Right cardiac atrium (tissue), 5 donors: Measurements from ENCODE around the gene RHOH. TPM values are rescaled to one million over a fixed set of nuclear protein-coding genes. Genes with fewer than 3 reads are reported as not detected.

ENCODE experiments used
- ATAC-seq, 2 donors: fragments of 200-7000 bp; cut with Tn5 transposase; one replicate each; pipeline versions ENCODE4 v1.8.0 to v1.9.1; 2020; ENCODE audit warnings: moderate library complexity in 2 of 2, mild to moderate bottlenecking in 1 of 2
- DNase-seq, 3 donors: peaks; one replicate each; pipeline ENCODE4 v3.0.0-alpha.2; 2020
- H3K27ac ChIP-seq: one replicate; pipeline ENCODE4 v1.5.1; 2013; ENCODE audit warnings: mild to moderate bottlenecking, low read length, control low read depth, moderate library complexity
- H3K27me3 ChIP-seq: one replicate; pipeline ENCODE4 v1.6.1; 2013; ENCODE audit not compliant: control insufficient read depth, insufficient read depth
- H3K4me1 ChIP-seq: one replicate; pipeline ENCODE4 v1.6.1; 2013; ENCODE audit warnings: low read length; ENCODE audit not compliant: control insufficient read depth, insufficient read depth
- H3K4me3 ChIP-seq: one replicate; pipeline ENCODE4 v1.5.1; 2013; ENCODE audit warnings: low read length, control low read depth
- H3K9me3 ChIP-seq: one replicate; pipeline ENCODE4 v1.6.1; 2013; ENCODE audit warnings: low read length; ENCODE audit not compliant: control insufficient read depth
- WGBS: extraction: QIAGEN DNeasy Blood & Tissue Kit; methylation state at CpG from one replicate; pipeline ENCODE4 v1.1.7; 2013; 5-methylcytosine and 5-hydroxymethylcytosine counted together
- intact Hi-C, 4 donors: fragments of 100-400 bp; cut with DNase I; formaldehyde crosslinking; loops; one replicate each; pipeline versions ENCODE4 v1.11.0 to v1.14.0; 2022 to 2023
- polyA plus RNA-seq: library from polyadenylated mRNA; stranded (reverse); fragments of 200-250 nt; gene quantifications from one replicate; pipeline ENCODE4 v1.2.3, GENCODE V29; 2013
- total RNA-seq, 4 donors: library from RNA; stranded (reverse); fragmentation: NEBNext Ultra II Directional; extraction: Animal tissue kit (Norgen Biotek cat#: 25700); gene quantifications; one replicate each; pipeline ENCODE4 v1.2.1, GENCODE V29; 2021
- donor health status: healthy with polysubstance abuse.
- donor health status: DM: no; HTN: yes; CAD: no.
- donor health status: DM: no; HTN: no; CAD: no.
- donor health status: DM: no; HTN: yes; CAD: no; lungs with severe emphysema.
- donor health status: DM: yes; HTN: yes; CAD: no.

Gene RHOH
- total and polyA plus RNA-seq, 5 donors, result 0.07 to 1.0 (median 0.37) TPM

GRCh38 chr4:40173470-40173875 is 23.4 kb upstream of the RHOH start:
- Histone ChIP-seq H3K9me3 (no peaks in the 10 kb centered on the region), H3K4me3 (no peak overlapping the region), H3K27me3 (no peaks in the 10 kb centered on the region), H3K27ac (no peak overlapping the region), H3K4me1 (no peaks in the 10 kb centered on the region)
- WGBS, result 50% methylated on average over 4 of the region's 4 CpGs
- DNase-seq (no peak), ATAC-seq (no peak)
- intact Hi-C loops, result no loop called here

- no peaks in the 10 kb centered on the region for H3K9me3 ChIP-seq
- no peaks in the 10 kb centered on the region for H3K4me1 ChIP-seq
- ATAC-seq, result no peak
- intact Hi-C loops, result no loop called here
- H3K27ac ChIP-seq, result no peak overlapping the region
- DNase-seq, result no peak
- no peak overlapping the region for H3K4me3 ChIP-seq
- WGBS, result 48% methylated on average over 10 of the region's 10 CpGs
- no peaks in the 10 kb centered on the region for H3K27me3 ChIP-seq
Observed at GRCh38 chr4:40176602-40177001, 20.2 kb upstream of the RHOH start.

GRCh38 chr4:40177591-40177990 is 19.2 kb upstream of the RHOH start:
- Histone ChIP-seq H3K4me3 (no peak overlapping the region), H3K9me3 (no peaks in the 10 kb centered on the region), H3K27ac (no peak overlapping the region), H3K4me1 (no peaks in the 10 kb centered on the region), H3K27me3 (no peaks in the 10 kb centered on the region)
- WGBS, result 78% methylated on average over 2 of the region's 2 CpGs
- no peak for DNase-seq
- no peak for ATAC-seq
- intact Hi-C loops, result no loop called here

GRCh38 chr4:40178672-40179071 is 18.2 kb upstream of the RHOH start:
- intact Hi-C loops, result no loop called here
- ATAC-seq (no peak), DNase-seq (no peak)
- H3K9me3 ChIP-seq, result no peaks in the 10 kb centered on the region
- no peak overlapping the region for H3K27ac ChIP-seq
- H3K4me3 ChIP-seq, result no peak overlapping the region
- H3K4me1 ChIP-seq, result no peaks in the 10 kb centered on the region
- 56% methylated on average over 5 of the region's 5 CpGs for WGBS
- no peaks in the 10 kb centered on the region for H3K27me3 ChIP-seq

- H3K27me3 ChIP-seq, result no peaks in the 10 kb centered on the region
- no peak overlapping the region for H3K4me3 ChIP-seq
- no peaks in the 10 kb centered on the region for H3K9me3 ChIP-seq
- DNase-seq, result no peak
- no peak for ATAC-seq
- no peak overlapping the region for H3K27ac ChIP-seq
- WGBS, result 94% methylated on average over 1 of the region's 1 CpG
- intact Hi-C loops, result no loop called here
- no peaks in the 10 kb centered on the region for H3K4me1 ChIP-seq
Observed at GRCh38 chr4:40179360-40179759, 17.5 kb upstream of the RHOH start.

GRCh38 chr4:40180356-40180755 is 16.5 kb upstream of the RHOH start:
- DNase-seq, result no peak
- Histone ChIP-seq H3K4me3 (no peak overlapping the region), H3K4me1 (no peaks in the 10 kb centered on the region), H3K27me3 (no peaks in the 10 kb centered on the region), H3K9me3 (no peaks in the 10 kb centered on the region), H3K27ac (no peak overlapping the region)
- WGBS, result 46% methylated on average over 1 of the region's 1 CpG
- ATAC-seq, result peak in 1 of 2 donors; percentile 46
- intact Hi-C loops, result no loop called here

- H3K4me1 ChIP-seq, result no peaks in the 10 kb centered on the region
- no peaks in the 10 kb centered on the region for H3K9me3 ChIP-seq
- no peak for DNase-seq
- intact Hi-C loops, result no loop called here
- H3K27me3 ChIP-seq, result no peaks in the 10 kb centered on the region
- ATAC-seq, result no peak
- WGBS, result 82% methylated on average over 4 of the region's 4 CpGs
- no peak overlapping the region for H3K27ac ChIP-seq
- no peak overlapping the region for H3K4me3 ChIP-seq
Observed at GRCh38 chr4:40182001-40182400, 14.8 kb upstream of the RHOH start.

GRCh38 chr4:40182954-40183353 is 13.9 kb upstream of the RHOH start:
- no peak for DNase-seq
- H3K9me3 ChIP-seq, result no peaks in the 10 kb centered on the region
- intact Hi-C loops, result no loop called here
- no peak overlapping the region for H3K27ac ChIP-seq
- no peaks in the 10 kb centered on the region for H3K27me3 ChIP-seq
- WGBS, result 92% methylated on average over 3 of the region's 3 CpGs
- H3K4me1 ChIP-seq, result no peaks in the 10 kb centered on the region
- ATAC-seq, result no peak
- H3K4me3 ChIP-seq, result no peak overlapping the region

GRCh38 chr4:40183615-40184411 is 13.0 kb upstream of the RHOH start:
- H3K27ac ChIP-seq, result no peak overlapping the region
- H3K4me3 ChIP-seq, result no peak overlapping the region
- no peaks in the 10 kb centered on the region for H3K27me3 ChIP-seq
- intact Hi-C loops, result no loop called here
- no peaks in the 10 kb centered on the region for H3K9me3 ChIP-seq
- ATAC-seq (no peak), DNase-seq (no peak)
- 90% methylated on average over 12 of the region's 12 CpGs for WGBS
- no peaks in the 10 kb centered on the region for H3K4me1 ChIP-seq

GRCh38 chr4:40185830-40186664 is 10.8 kb upstream of the RHOH start:
- ATAC-seq, result no peak
- Histone ChIP-seq H3K4me1 (no peaks in the 10 kb centered on the region), H3K27ac (no peak overlapping the region), H3K27me3 (no peaks in the 10 kb centered on the region), H3K9me3 (no peaks in the 10 kb centered on the region), H3K4me3 (no peak overlapping the region)
- DNase-seq, result no peak
- WGBS, result 86% methylated on average over 5 of the region's 5 CpGs
- intact Hi-C loops, result no loop called here

GRCh38 chr4:40186665-40187014 is 10.2 kb upstream of the RHOH start:
- H3K9me3 ChIP-seq, result no peaks in the 10 kb centered on the region
- intact Hi-C loops, result no loop called here
- DNase-seq, result no peak
- no peaks in the 10 kb centered on the region for H3K27me3 ChIP-seq
- no peak for ATAC-seq
- no peak overlapping the region for H3K4me3 ChIP-seq
- 89% methylated on average over 1 of the region's 1 CpG for WGBS
- no peaks in the 10 kb centered on the region for H3K4me1 ChIP-seq
- H3K27ac ChIP-seq, result no peak overlapping the region
